Hippocampal formation (tissue), 2 donors: ENCODE measurements around the gene SENP5.
"Not testable (repeated sequence)": the region's sequence is repeated elsewhere in the genome, so short reads cannot be mapped to it uniquely, and the experiment has no call there.

Source experiments
- DNase-seq, 2 donors: peaks; one replicate each; lab custom pipeline; 2025; lab: John Stamatoyannopoulos, UW

The SENP5 gene

GRCh38 chr3:196867507-196868296, at the start of gene SENP5:
TSS of gene SENP5 (plus strand) at chr3:196867920. CDS start at chr3:196885182, 17,262 bp downstream.
- peak; percentile 82 to 92 for DNase-seq

GRCh38 chr3:196821806-196822355, 45.8 kb upstream of the SENP5 start:
- no peak for DNase-seq

GRCh38 chr3:196829651-196830050, 38.1 kb upstream of the SENP5 start:
- not testable (repeated sequence) for DNase-seq

GRCh38 chr3:196835086-196835485, 32.6 kb upstream of the SENP5 start:
- no peak for DNase-seq

GRCh38 chr3:196836626-196837025, 31.1 kb upstream of the SENP5 start:
- not testable (repeated sequence) for DNase-seq

- DNase-seq, result peak in 1 of 2 donors; percentile 28
Measured at GRCh38 chr3:196837819-196838420, 29.8 kb upstream of the SENP5 start.

- DNase-seq, result not testable (repeated sequence)
Measured at GRCh38 chr3:196839351-196839750, 28.4 kb upstream of the SENP5 start.

- no peak for DNase-seq
Measured at GRCh38 chr3:196842567-196843434, 24.9 kb upstream of the SENP5 start.

GRCh38 chr3:196843435-196844110, 24.1 kb upstream of the SENP5 start:
- no peak for DNase-seq

GRCh38 chr3:196844235-196845219, 23.2 kb upstream of the SENP5 start:
- not testable (repeated sequence) for DNase-seq

GRCh38 chr3:196848375-196848774, 19.3 kb upstream of the SENP5 start:
- not testable (repeated sequence) for DNase-seq

GRCh38 chr3:196849180-196849741, 18.5 kb upstream of the SENP5 start:
- no peak for DNase-seq

GRCh38 chr3:196863000-196863399, 4.7 kb upstream of the SENP5 start:
- not testable (repeated sequence) for DNase-seq

- DNase-seq, result no peak
Measured at GRCh38 chr3:196867155-196867506, 589 bp upstream of the SENP5 start.

GRCh38 chr3:196868297-196868661, 559 bp downstream of the SENP5 start:
- peak in 1 of 2 donors; percentile 8 for DNase-seq

- DNase-seq, result no peak
Measured at GRCh38 chr3:196872316-196872715, 4.6 kb downstream of the SENP5 start.

GRCh38 chr3:196874511-196875094, 6.9 kb downstream of the SENP5 start:
- not testable (repeated sequence) for DNase-seq

- DNase-seq, result no peak
Measured at GRCh38 chr3:196875258-196875657, 7.5 kb downstream of the SENP5 start.

GRCh38 chr3:196883361-196883760, 15.6 kb downstream of the SENP5 start:
- DNase-seq, result no peak

GRCh38 chr3:196886144-196886543, 18.4 kb downstream of the SENP5 start:
- no peak for DNase-seq
